PC-3 (cell line): ENCODE results near the gene ZDHHC1.

Source experiments
- CTCF ChIP-seq: fragments of 300-600 bp; sonication (generic); conservative IDR thresholded peaks from 2 replicates; pipeline ENCODE4 v1.5.1; 2017; ENCODE audit warnings: antibody characterized with exemption, low read depth, mild to moderate bottlenecking, low read length
- EZH2 ChIP-seq: fragments of 300-600 bp; sonication (generic); IDR thresholded peaks from one replicate; pipeline ENCODE4 v1.6.1; 2017; ENCODE audit warnings: antibody characterized with exemption, mild to moderate bottlenecking, low read length; ENCODE audit not compliant: unreplicated experiment
- EZH2phosphoT487 ChIP-seq: fragments of 300-600 bp; sonication (generic); IDR thresholded peaks from 2 replicates; pipeline ENCODE4 v1.6.1; 2018; ENCODE audit warnings: mild to moderate bottlenecking, antibody characterized with exemption, low read length, borderline replicate concordance

DNA sequence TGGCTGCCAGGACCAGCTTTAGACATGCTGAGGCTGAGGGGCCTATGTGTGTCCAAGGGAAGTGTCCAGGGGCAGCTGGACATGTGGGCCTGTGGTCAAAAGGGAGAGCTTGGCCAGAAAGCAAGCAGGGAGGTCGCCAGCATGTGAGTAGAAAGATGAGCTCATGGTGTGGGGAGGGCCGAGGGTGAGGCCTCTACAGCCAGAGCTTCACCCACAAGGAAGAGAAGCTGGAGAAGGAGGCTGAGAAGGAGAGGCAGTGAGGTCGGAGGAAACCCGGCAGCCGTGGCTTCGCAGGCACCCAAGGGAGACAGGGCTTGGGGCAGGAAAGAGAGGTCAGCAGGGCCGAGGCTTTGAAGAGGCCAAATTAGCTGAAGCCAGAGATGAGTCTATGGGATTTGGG lies 10.7 kb upstream of the ZDHHC1 start:
- TF ChIP-seq CTCF (no peak), EZH2 (no peak), EZH2phosphoT487 (no peak)
